Measurements from ENCODE around the gene DAZAP2.

- TF ChIP-seq RARB (CRISPR knock-in tag; IDR thresholded peaks at IDR 0.05), result no peak
- TF ChIP-seq PATZ1 (CRISPR knock-in tag; IDR thresholded peaks at IDR 0.05; ENCODE audit: borderline replicate concordance), result no peak
- TF ChIP-seq ARNTL (CRISPR knock-in tag; IDR thresholded peaks at IDR 0.05; ENCODE audit: borderline replicate concordance, low read depth), result no peak
- TF ChIP-seq ZFP3 (CRISPR knock-in tag; IDR thresholded peaks at IDR 0.05), result no peak
- no peak for TF ChIP-seq CREB5 (CRISPR knock-in tag; IDR thresholded peaks at IDR 0.05; ENCODE audit: low read depth)
Observed at GRCh38 chr12:51219322-51219721, 19.3 kb upstream of the DAZAP2 start.
